ENCODE data around the gene FRMD4B. TPM values are rescaled to one million over a fixed set of nuclear protein-coding genes. Genes with fewer than 3 reads are reported as not detected.
"Not testable (repeated sequence)": the region's sequence is repeated elsewhere in the genome, so short reads cannot be mapped to it uniquely, and the experiment has no call there.

Gene FRMD4B
- total RNA-seq, 1 donor from 2014 or later, result not detected

GRCh38 chr3:69326855-69327300, 59.0 kb downstream of the FRMD4B start:
- H3K36me3 Mint-ChIP-seq (ENCODE audit: low read depth), result no peaks in the 10 kb centered on the region
- intact Hi-C loops (cut with micrococcal nuclease), result no loop called here
- ChIA-PET POLR2A (no interaction called here), CTCF (no interaction called here)
- DNase-seq, result no peak
- H3K27me3 Mint-ChIP-seq, result peaks cover 4% of the 10 kb centered on the region
- H3K9me3 Mint-ChIP-seq, result no peaks in the 10 kb centered on the region
- TF ChIP-seq, protein P1, sequence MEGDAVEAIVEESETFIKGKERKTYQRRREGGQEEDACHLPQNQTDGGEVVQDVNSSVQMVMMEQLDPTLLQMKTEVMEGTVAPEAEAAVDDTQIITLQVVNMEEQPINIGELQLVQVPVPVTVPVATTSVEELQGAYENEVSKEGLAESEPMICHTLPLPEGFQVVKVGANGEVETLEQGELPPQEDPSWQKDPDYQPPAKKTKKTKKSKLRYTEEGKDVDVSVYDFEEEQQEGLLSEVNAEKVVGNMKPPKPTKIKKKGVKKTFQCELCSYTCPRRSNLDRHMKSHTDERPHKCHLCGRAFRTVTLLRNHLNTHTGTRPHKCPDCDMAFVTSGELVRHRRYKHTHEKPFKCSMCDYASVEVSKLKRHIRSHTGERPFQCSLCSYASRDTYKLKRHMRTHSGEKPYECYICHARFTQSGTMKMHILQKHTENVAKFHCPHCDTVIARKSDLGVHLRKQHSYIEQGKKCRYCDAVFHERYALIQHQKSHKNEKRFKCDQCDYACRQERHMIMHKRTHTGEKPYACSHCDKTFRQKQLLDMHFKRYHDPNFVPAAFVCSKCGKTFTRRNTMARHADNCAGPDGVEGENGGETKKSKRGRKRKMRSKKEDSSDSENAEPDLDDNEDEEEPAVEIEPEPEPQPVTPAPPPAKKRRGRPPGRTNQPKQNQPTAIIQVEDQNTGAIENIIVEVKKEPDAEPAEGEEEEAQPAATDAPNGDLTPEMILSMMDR (IDR thresholded peaks at IDR 0.05), result no peak
- peak overlapping the region; percentile 47 for H3K27ac Mint-ChIP-seq
- H3K4me1 Mint-ChIP-seq, result peaks cover 46% of the 10 kb centered on the region
- peak; percentile 68 for ATAC-seq (ENCODE audit: low read depth)
- H3K4me3 Mint-ChIP-seq, result peak overlapping the region; percentile 56

GRCh38 chr3:69325151-69325550, 60.7 kb downstream of the FRMD4B start:
- Mint-ChIP-seq H3K4me1 (peaks cover 50% of the 10 kb centered on the region), H3K27me3 (no peaks in the 10 kb centered on the region), H3K4me3 (no peak overlapping the region), H3K36me3 (ENCODE audit: low read depth) (no peaks in the 10 kb centered on the region), H3K27ac (no peak overlapping the region), H3K9me3 (no peaks in the 10 kb centered on the region)
- CTCF ChIA-PET, result no interaction called here
- ATAC-seq (ENCODE audit: low read depth) (no peak), DNase-seq (no peak)
- POLR2A ChIA-PET, result no interaction called here
- intact Hi-C loops (cut with micrococcal nuclease), result no loop called here
- TF ChIP-seq, protein P1 (IDR thresholded peaks at IDR 0.05), result no peak

GRCh38 chr3:69324362-69325025, 61.4 kb downstream of the FRMD4B start:
- Mint-ChIP-seq H3K4me3 (no peak overlapping the region), H3K36me3 (ENCODE audit: low read depth) (no peaks in the 10 kb centered on the region), H3K9me3 (no peaks in the 10 kb centered on the region), H3K27ac (peak overlapping the region; percentile 5), H3K4me1 (peaks cover 50% of the 10 kb centered on the region), H3K27me3 (no peaks in the 10 kb centered on the region)
- ChIA-PET POLR2A (no interaction called here), CTCF (interaction anchor here (2.3 kb wide), 1 partner anchor 18 kb away, joined by 5 read pairs; no protein-coding TSS in a partner anchor)
- intact Hi-C loops (cut with micrococcal nuclease), result no loop called here
- ATAC-seq (ENCODE audit: low read depth) (peak; percentile 52), DNase-seq (no peak)
- TF ChIP-seq, protein P1 (IDR thresholded peaks at IDR 0.05), result no peak

- POLR2A ChIA-PET, result no interaction called here
These were observed 61.9 kb downstream of the FRMD4B start for GRCh38 chr3:69323941-69324340.

DNA sequence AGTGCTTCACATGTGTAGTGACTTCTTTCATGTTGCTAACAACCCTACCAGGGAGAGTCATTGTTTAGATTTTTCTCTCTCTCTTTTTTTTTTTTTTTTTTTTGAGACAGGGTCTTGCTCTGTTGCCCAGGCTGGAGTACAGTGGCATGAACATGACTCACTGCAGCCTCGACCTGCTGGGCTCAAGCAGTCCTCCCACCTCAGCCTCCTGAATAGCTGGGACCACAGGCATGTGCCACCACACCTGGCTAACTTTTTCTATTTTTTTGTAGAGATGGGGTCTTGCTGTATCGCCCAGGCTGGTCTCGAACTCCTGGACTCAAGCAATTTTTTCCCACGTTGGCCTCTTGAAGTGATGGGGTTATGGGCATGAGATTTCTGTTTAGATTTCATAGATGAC, 63.4 kb downstream of the FRMD4B start:
- H3K27ac Mint-ChIP-seq; POLR2A ChIA-PET; H3K4me3 Mint-ChIP-seq; H3K9me3 Mint-ChIP-seq; DNase-seq; H3K27me3 Mint-ChIP-seq; ATAC-seq (ENCODE audit: low read depth); intact Hi-C loops (cut with micrococcal nuclease); H3K36me3 Mint-ChIP-seq (ENCODE audit: low read depth): not testable (repeated sequence)
- H3K4me1 Mint-ChIP-seq, result peaks cover 36% of the 10 kb centered on the region
- CTCF ChIA-PET, result interaction anchor here (2.3 kb wide), 1 partner anchor 16 kb away, joined by 5 read pairs; no protein-coding TSS in a partner anchor

More at GRCh38 chr3:69323941-69324340, 61.9 kb downstream of the FRMD4B start:
- Mint-ChIP-seq H3K27me3 (no peaks in the 10 kb centered on the region), H3K4me1 (peaks cover 50% of the 10 kb centered on the region), H3K36me3 (ENCODE audit: low read depth) (no peaks in the 10 kb centered on the region), H3K9me3 (no peaks in the 10 kb centered on the region), H3K4me3 (no peak overlapping the region), H3K27ac (no peak overlapping the region)
- intact Hi-C loops (cut with micrococcal nuclease), result no loop called here
- TF ChIP-seq, protein P1 (IDR thresholded peaks at IDR 0.05), result no peak
- ATAC-seq (ENCODE audit: low read depth), result no peak
- CTCF ChIA-PET, result interaction anchor here (2.3 kb wide), 1 partner anchor 17 kb away, joined by 5 read pairs; no protein-coding TSS in a partner anchor
- DNase-seq, result no peak

Data from activated B cell treated with CpG ODN at 0.5 μM for 24 hours (primary cell).